ENCODE measurements around the gene POR.

DNA sequence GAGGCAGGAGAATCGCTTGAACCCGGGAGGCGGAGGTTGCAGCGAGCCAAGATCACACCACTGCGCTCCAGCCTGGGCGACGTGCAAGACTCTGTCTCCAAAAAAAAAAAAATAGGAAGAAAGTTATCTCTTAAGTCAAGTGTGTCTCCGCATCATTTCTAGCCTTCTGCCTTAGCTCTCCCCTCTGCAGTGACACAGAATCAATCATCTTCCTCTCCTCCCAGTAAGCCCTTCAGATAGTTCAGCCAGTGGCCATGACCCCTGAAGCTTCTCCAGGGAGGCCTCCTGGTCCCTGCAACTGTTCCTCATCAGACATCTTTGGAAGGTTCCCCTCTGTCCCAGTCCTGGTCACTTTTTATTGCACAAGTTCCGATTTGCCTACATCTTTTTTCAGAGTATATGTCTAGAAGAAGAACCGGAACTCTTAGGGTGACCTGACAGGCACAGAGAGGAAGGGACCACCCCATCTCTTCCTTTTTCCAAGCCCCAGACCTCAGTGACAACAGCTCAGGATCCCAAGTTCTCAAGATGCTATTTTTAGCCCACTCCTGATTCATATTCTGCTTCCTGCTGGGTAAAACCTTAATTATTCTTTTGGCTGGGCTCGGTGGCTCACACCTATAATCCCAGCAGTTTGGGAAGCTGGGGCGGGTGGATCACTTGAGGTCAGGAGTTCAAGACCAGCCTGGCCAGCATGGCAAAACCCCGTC, 42.7 kb upstream of the POR start:
- TF ChIP-seq, protein P1, sequence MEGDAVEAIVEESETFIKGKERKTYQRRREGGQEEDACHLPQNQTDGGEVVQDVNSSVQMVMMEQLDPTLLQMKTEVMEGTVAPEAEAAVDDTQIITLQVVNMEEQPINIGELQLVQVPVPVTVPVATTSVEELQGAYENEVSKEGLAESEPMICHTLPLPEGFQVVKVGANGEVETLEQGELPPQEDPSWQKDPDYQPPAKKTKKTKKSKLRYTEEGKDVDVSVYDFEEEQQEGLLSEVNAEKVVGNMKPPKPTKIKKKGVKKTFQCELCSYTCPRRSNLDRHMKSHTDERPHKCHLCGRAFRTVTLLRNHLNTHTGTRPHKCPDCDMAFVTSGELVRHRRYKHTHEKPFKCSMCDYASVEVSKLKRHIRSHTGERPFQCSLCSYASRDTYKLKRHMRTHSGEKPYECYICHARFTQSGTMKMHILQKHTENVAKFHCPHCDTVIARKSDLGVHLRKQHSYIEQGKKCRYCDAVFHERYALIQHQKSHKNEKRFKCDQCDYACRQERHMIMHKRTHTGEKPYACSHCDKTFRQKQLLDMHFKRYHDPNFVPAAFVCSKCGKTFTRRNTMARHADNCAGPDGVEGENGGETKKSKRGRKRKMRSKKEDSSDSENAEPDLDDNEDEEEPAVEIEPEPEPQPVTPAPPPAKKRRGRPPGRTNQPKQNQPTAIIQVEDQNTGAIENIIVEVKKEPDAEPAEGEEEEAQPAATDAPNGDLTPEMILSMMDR (IDR thresholded peaks at IDR 0.05; ENCODE audit: low read depth, low read length) = no peak
- no peak for TF ChIP-seq EZH2phosphoT487 (IDR thresholded peaks at IDR 0.05; ENCODE audit: low read depth)
